ENCODE results near the gene FBXW7. TPM values are rescaled to one million over a fixed set of nuclear protein-coding genes. Genes with fewer than 3 reads are reported as not detected.

FBXW7 gene
- total RNA-seq, 1 donor from 2014 or later = 23.3 TPM

GRCh38 chr4:152468408-152468807, 67.5 kb downstream of the FBXW7 start:
- Mint-ChIP-seq H3K4me1 (ENCODE audit: low read depth) (peaks cover 9% of the 10 kb centered on the region), H3K36me3 (ENCODE audit: low read depth) (no peaks in the 10 kb centered on the region), H3K27ac (ENCODE audit: unreplicated experiment) (no peak overlapping the region), H3K4me3 (ENCODE audit: unreplicated experiment) (no peak overlapping the region), H3K27me3 (ENCODE audit: low read depth) (no peaks in the 10 kb centered on the region), H3K9me3 (ENCODE audit: low read depth) (no peaks in the 10 kb centered on the region)
- DNase-seq (ENCODE audit: low spot score) = no peak
- no peak for TF ChIP-seq CTCF (IDR thresholded peaks at IDR 0.05)

- TF ChIP-seq CTCF (IDR thresholded peaks at IDR 0.05) = no peak
- no peak for DNase-seq (ENCODE audit: low spot score)
- Mint-ChIP-seq H3K27ac (ENCODE audit: unreplicated experiment) (no peak overlapping the region), H3K36me3 (ENCODE audit: low read depth) (no peaks in the 10 kb centered on the region), H3K4me3 (ENCODE audit: unreplicated experiment) (no peak overlapping the region), H3K4me1 (ENCODE audit: low read depth) (peaks cover 20% of the 10 kb centered on the region), H3K27me3 (ENCODE audit: low read depth) (no peaks in the 10 kb centered on the region), H3K9me3 (ENCODE audit: low read depth) (no peaks in the 10 kb centered on the region)
Measured at GRCh38 chr4:152467101-152467500, 68.8 kb downstream of the FBXW7 start.

GRCh38 chr4:152464030-152464823, 71.7 kb downstream of the FBXW7 start:
- no peaks in the 10 kb centered on the region for H3K9me3 Mint-ChIP-seq (ENCODE audit: low read depth)
- H3K27ac Mint-ChIP-seq (ENCODE audit: unreplicated experiment) = no peak overlapping the region

GRCh38 chr4:152463562-152463961, 72.3 kb downstream of the FBXW7 start:
- TF ChIP-seq CTCF (IDR thresholded peaks at IDR 0.05) = no peak
- Mint-ChIP-seq H3K4me3 (ENCODE audit: unreplicated experiment) (no peak overlapping the region), H3K36me3 (ENCODE audit: low read depth) (no peaks in the 10 kb centered on the region), H3K27ac (ENCODE audit: unreplicated experiment) (no peak overlapping the region), H3K27me3 (ENCODE audit: low read depth) (no peaks in the 10 kb centered on the region), H3K9me3 (ENCODE audit: low read depth) (no peaks in the 10 kb centered on the region), H3K4me1 (ENCODE audit: low read depth) (peaks cover 22% of the 10 kb centered on the region)
- DNase-seq (ENCODE audit: low spot score) = no peak

More at GRCh38 chr4:152464030-152464823, 71.7 kb downstream of the FBXW7 start:
- no peak overlapping the region for H3K4me3 Mint-ChIP-seq (ENCODE audit: unreplicated experiment)
- H3K4me1 Mint-ChIP-seq (ENCODE audit: low read depth) = peaks cover 21% of the 10 kb centered on the region
- TF ChIP-seq CTCF (IDR thresholded peaks at IDR 0.05) = no peak
- no peaks in the 10 kb centered on the region for H3K36me3 Mint-ChIP-seq (ENCODE audit: low read depth)
- DNase-seq (ENCODE audit: low spot score) = no peak
- H3K27me3 Mint-ChIP-seq (ENCODE audit: low read depth) = no peaks in the 10 kb centered on the region

GRCh38 chr4:152462695-152463094, 73.2 kb downstream of the FBXW7 start:
- TF ChIP-seq CTCF (IDR thresholded peaks at IDR 0.05) = no peak
- Mint-ChIP-seq H3K27me3 (ENCODE audit: low read depth) (no peaks in the 10 kb centered on the region), H3K27ac (ENCODE audit: unreplicated experiment) (peak overlapping the region; percentile 11), H3K4me1 (ENCODE audit: low read depth) (peaks cover 26% of the 10 kb centered on the region), H3K4me3 (ENCODE audit: unreplicated experiment) (no peak overlapping the region), H3K36me3 (ENCODE audit: low read depth) (no peaks in the 10 kb centered on the region), H3K9me3 (ENCODE audit: low read depth) (no peaks in the 10 kb centered on the region)
- no peak for DNase-seq (ENCODE audit: low spot score)

Measured in chondrocyte (in vitro differentiated cells).